ENCODE data around the gene DERA.
"Not testable (repeated sequence)": the region's sequence is repeated elsewhere in the genome, so short reads cannot be mapped to it uniquely, and the experiment has no call there.

GRCh38 chr12:16057351-16057751, 146.2 kb downstream of the DERA start:
- not testable (repeated sequence) for TF ChIP-seq POLR2A, CTCF (IDR thresholded peaks at IDR 0.05)
